Vagina (tissue), 2 donors: Measurements from ENCODE around the gene RPS25.

Experiments used
- CTCF ChIP-seq, 3 experiments: fragments of 450-650 bp in 2 of 3; fragments of 200-600 bp in 1 of 3; sonication (generic) in 1 of 3; IDR thresholded peaks; one replicate each; pipeline ENCODE4 v1.5.1; 2017 to 2019; ENCODE audit warnings: antibody characterized with exemption in 3 of 3, mild to moderate bottlenecking in 2 of 3, moderate library complexity in 2 of 3
- POLR2A ChIP-seq, 2 donors: fragments of 450-650 bp; IDR thresholded peaks; one replicate each; pipeline ENCODE4 v1.6.1; 2017; ENCODE audit warnings: antibody characterized with exemption in 2 of 2, mild to moderate bottlenecking in 2 of 2, moderate library complexity in 2 of 2
- POLR2AphosphoS5 ChIP-seq, 2 donors: sonication (generic); formaldehyde crosslinking; IDR thresholded peaks; one replicate each; pipeline ENCODE4 v1.9.0; 2017; ENCODE audit warnings: antibody characterized with exemption in 2 of 2, mild to moderate bottlenecking in 2 of 2, low read depth in 1 of 2; ENCODE audit not compliant: insufficient read depth in 1 of 2

GRCh38 chr11:119029069-119029339, 10.9 kb upstream of the RPS25 start:
- TF ChIP-seq CTCF (IDR thresholded peaks at IDR 0.05) (no peak), POLR2AphosphoS5 (IDR thresholded peaks at IDR 0.05; ENCODE audit: insufficient read depth in 1 of 2, low read depth in 1 of 2) (no peak), POLR2A (IDR thresholded peaks at IDR 0.05) (no peak)
